Islet precursor cell (in vitro differentiated cells): Measurements from ENCODE around the gene IQCF5.
"Not testable (repeated sequence)": the region's sequence is repeated elsewhere in the genome, so short reads cannot be mapped to it uniquely, and the experiment has no call there.

Experiments used
- DNase-seq: peaks from one replicate; pipeline ENCODE4 v3.0.0-alpha.2; 2018

IQCF5 gene

GRCh38 chr3:51862886-51863285, 12.5 kb downstream of the IQCF5 start:
- DNase-seq, result no peak

GRCh38 chr3:51860703-51861665, 14.4 kb downstream of the IQCF5 start, which contains the start of gene IQCF2:
Gene IQCF2 (plus strand): TSS chr3:51861615. CDS start chr3:51861667, 52 bp downstream.
- DNase-seq, result no peak

GRCh38 chr3:51855411-51855810, 20.0 kb downstream of the IQCF5 start:
- DNase-seq, result not testable (repeated sequence)

- DNase-seq, result no peak
Measured at GRCh38 chr3:51845129-51845528, 30.3 kb downstream of the IQCF5 start.

GRCh38 chr3:51836606-51837005, 38.8 kb downstream of the IQCF5 start:
- DNase-seq, result no peak

- no peak for DNase-seq
Measured at GRCh38 chr3:51830836-51831385, 44.5 kb downstream of the IQCF5 start.

- no peak for DNase-seq
Measured at GRCh38 chr3:51830345-51830744, 45.1 kb downstream of the IQCF5 start.

GRCh38 chr3:51828297-51828696, 47.1 kb downstream of the IQCF5 start:
- no peak for DNase-seq
